ENCODE measurements around the gene MPHOSPH9.

DNA sequence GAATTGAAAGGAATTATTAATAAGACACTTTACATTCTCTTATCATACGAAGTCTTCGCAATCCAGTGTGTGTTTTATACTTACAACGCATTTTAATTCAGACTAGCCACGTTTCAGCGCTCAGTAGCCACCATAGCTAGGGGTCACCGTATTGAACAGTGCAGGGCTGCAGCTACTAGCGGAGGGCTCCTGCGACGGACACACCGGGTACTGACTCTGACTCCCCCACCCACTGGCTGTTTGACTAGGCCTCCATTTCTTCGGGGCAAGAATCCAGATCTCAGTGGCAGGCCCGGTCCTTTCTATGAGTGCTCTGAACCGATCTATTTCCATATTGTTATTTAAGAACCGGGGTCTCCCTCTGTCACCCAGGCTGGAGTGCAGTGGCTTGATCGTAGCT lies 40.2 kb upstream of the MPHOSPH9 start:
- TF ChIP-seq, protein P1, sequence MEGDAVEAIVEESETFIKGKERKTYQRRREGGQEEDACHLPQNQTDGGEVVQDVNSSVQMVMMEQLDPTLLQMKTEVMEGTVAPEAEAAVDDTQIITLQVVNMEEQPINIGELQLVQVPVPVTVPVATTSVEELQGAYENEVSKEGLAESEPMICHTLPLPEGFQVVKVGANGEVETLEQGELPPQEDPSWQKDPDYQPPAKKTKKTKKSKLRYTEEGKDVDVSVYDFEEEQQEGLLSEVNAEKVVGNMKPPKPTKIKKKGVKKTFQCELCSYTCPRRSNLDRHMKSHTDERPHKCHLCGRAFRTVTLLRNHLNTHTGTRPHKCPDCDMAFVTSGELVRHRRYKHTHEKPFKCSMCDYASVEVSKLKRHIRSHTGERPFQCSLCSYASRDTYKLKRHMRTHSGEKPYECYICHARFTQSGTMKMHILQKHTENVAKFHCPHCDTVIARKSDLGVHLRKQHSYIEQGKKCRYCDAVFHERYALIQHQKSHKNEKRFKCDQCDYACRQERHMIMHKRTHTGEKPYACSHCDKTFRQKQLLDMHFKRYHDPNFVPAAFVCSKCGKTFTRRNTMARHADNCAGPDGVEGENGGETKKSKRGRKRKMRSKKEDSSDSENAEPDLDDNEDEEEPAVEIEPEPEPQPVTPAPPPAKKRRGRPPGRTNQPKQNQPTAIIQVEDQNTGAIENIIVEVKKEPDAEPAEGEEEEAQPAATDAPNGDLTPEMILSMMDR (IDR thresholded peaks at IDR 0.05; ENCODE audit: insufficient read depth, low read length), result no peak
- TF ChIP-seq, protein P2, sequence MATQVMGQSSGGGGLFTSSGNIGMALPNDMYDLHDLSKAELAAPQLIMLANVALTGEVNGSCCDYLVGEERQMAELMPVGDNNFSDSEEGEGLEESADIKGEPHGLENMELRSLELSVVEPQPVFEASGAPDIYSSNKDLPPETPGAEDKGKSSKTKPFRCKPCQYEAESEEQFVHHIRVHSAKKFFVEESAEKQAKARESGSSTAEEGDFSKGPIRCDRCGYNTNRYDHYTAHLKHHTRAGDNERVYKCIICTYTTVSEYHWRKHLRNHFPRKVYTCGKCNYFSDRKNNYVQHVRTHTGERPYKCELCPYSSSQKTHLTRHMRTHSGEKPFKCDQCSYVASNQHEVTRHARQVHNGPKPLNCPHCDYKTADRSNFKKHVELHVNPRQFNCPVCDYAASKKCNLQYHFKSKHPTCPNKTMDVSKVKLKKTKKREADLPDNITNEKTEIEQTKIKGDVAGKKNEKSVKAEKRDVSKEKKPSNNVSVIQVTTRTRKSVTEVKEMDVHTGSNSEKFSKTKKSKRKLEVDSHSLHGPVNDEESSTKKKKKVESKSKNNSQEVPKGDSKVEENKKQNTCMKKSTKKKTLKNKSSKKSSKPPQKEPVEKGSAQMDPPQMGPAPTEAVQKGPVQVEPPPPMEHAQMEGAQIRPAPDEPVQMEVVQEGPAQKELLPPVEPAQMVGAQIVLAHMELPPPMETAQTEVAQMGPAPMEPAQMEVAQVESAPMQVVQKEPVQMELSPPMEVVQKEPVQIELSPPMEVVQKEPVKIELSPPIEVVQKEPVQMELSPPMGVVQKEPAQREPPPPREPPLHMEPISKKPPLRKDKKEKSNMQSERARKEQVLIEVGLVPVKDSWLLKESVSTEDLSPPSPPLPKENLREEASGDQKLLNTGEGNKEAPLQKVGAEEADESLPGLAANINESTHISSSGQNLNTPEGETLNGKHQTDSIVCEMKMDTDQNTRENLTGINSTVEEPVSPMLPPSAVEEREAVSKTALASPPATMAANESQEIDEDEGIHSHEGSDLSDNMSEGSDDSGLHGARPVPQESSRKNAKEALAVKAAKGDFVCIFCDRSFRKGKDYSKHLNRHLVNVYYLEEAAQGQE (IDR thresholded peaks at IDR 0.05; ENCODE audit: insufficient replicate concordance, low read depth), result no peak
- no peak for TF ChIP-seq POLR2AphosphoS5 (IDR thresholded peaks at IDR 0.05; ENCODE audit: low read depth)
- no peak for TF ChIP-seq GABPA (IDR thresholded peaks at IDR 0.05; ENCODE audit: low read depth)

Data from HL-60 (cell line).